Activated CD4-positive, alpha-beta T cell treated with anti-CD3 and anti-CD28 coated beads for 4 hours (primary cell): Measurements from ENCODE around the gene PECR.
"Not testable (repeated sequence)": the region's sequence is repeated elsewhere in the genome, so short reads cannot be mapped to it uniquely, and the experiment has no call there.

Experiments
- DNase-seq, 2 donors: peaks; one replicate each; pipeline ENCODE4 v3.0.0-alpha.2; 2020

The PECR gene

GRCh38 chr2:216103213-216103612 is 21.6 kb upstream of the PECR start:
- no peak for DNase-seq

GRCh38 chr2:216101109-216101508 is 19.5 kb upstream of the PECR start:
- no peak for DNase-seq

GRCh38 chr2:216098421-216099334 is 17.1 kb upstream of the PECR start:
- no peak for DNase-seq

- DNase-seq: no peak
These were observed 13.1 kb upstream of the PECR start for GRCh38 chr2:216094701-216095100.

GRCh38 chr2:216092646-216093045 is 11.0 kb upstream of the PECR start:
- DNase-seq: no peak

GRCh38 chr2:216090369-216090786 is 8.8 kb upstream of the PECR start:
- DNase-seq: no peak

- no peak for DNase-seq
These were observed 4.7 kb upstream of the PECR start for GRCh38 chr2:216086207-216086893.

- peak in 1 of 2 donors; percentile 13 for DNase-seq
These were observed 2.9 kb upstream of the PECR start for GRCh38 chr2:216084547-216084946.

GRCh38 chr2:216083464-216084281 is 2.1 kb upstream of the PECR start:
- peak in 1 of 2 donors; percentile 8 for DNase-seq

- DNase-seq: no peak
These were observed 1.2 kb upstream of the PECR start for GRCh38 chr2:216082805-216083204.

- peak in 1 of 2 donors; percentile 7 for DNase-seq
These were observed 605 bp upstream of the PECR start for GRCh38 chr2:216082117-216082711.

- no peak for DNase-seq
These were observed 597 bp downstream of the PECR start for GRCh38 chr2:216081012-216081411.

- not testable (repeated sequence) for DNase-seq
These were observed 1.6 kb downstream of the PECR start for GRCh38 chr2:216080048-216080447.

GRCh38 chr2:216078776-216079175 is 2.8 kb downstream of the PECR start:
- DNase-seq: no peak

- DNase-seq: no peak
These were observed 5.8 kb downstream of the PECR start for GRCh38 chr2:216075510-216076485.

GRCh38 chr2:216074794-216075193 is 6.8 kb downstream of the PECR start:
- DNase-seq: no peak

- DNase-seq: no peak
These were observed 7.2 kb downstream of the PECR start for GRCh38 chr2:216074380-216074779.

- no peak for DNase-seq
These were observed 7.8 kb downstream of the PECR start for GRCh38 chr2:216073773-216074172.

- no peak for DNase-seq
These were observed 9.1 kb downstream of the PECR start for GRCh38 chr2:216072473-216072872.

- no peak for DNase-seq
These were observed 10.3 kb downstream of the PECR start for GRCh38 chr2:216071111-216071851.

- no peak for DNase-seq
These were observed 11.4 kb downstream of the PECR start for GRCh38 chr2:216070195-216070594.
